CD4-positive, alpha-beta T cell (primary cell): Measurements from ENCODE around the gene TSKS. TPM values are rescaled to one million over a fixed set of nuclear protein-coding genes. Genes with fewer than 3 reads are reported as not detected.

Experiments
- ATAC-seq: fragments of 200-7000 bp; cut with Tn5 transposase; one replicate; pipeline ENCODE4 v1.10.0; 2022; ENCODE audit warnings: mild to moderate bottlenecking; ENCODE audit not compliant: poor library complexity
- CTCF ChIA-PET: fragments of 350-600 bp; sonication (Branson Sonifier 250); formaldehyde crosslinking; loops from one replicate; lab custom pipeline; 2021; ENCODE audit warnings: antibody characterized with exemption, inconsistent platforms; lab: Charles Lee
- POLR2A ChIA-PET: fragments of 350-600 bp; sonication (Branson Sonifier 250); formaldehyde crosslinking; loops from one replicate; lab custom pipeline; 2021; ENCODE audit warnings: antibody characterized with exemption, inconsistent platforms; lab: Charles Lee
- DNase-seq, 14 experiments: peaks; one replicate each; pipeline ENCODE4 v3.0.0-alpha.2; 2013 to 2020; ENCODE audit warnings: mixed read lengths in 2 of 14
- H3K27ac ChIP-seq, 2 donors: one replicate each; pipeline versions ENCODE4 v1.5.1 to v1.7.0; 2013; ENCODE audit warnings: low read length in 2 of 2, low read depth in 1 of 2, mild to moderate bottlenecking in 1 of 2
- H3K27me3 ChIP-seq, 2 experiments: 1 replicate in 1 of 2; 2 replicates in 1 of 2; pipeline versions ENCODE4 v1.6.1 to v1.7.0; 2013; ENCODE audit warnings: low read length in 2 of 2, control low read depth in 1 of 2, mild to moderate bottlenecking in 1 of 2, moderate library complexity in 1 of 2; ENCODE audit not compliant: insufficient read depth in 2 of 2, control insufficient read depth in 1 of 2
- H3K36me3 ChIP-seq: one replicate; pipeline ENCODE4 v1.6.1; 2013; ENCODE audit warnings: low read length, control low read depth; ENCODE audit not compliant: insufficient read depth
- H3K4me1 ChIP-seq: one replicate; pipeline ENCODE4 v1.6.1; 2013; ENCODE audit warnings: low read length, control low read depth; ENCODE audit not compliant: insufficient read depth
- H3K4me3 ChIP-seq: one replicate; pipeline ENCODE4 v1.5.1; 2013; ENCODE audit warnings: mild to moderate bottlenecking, low read length, moderate library complexity
- H3K9me3 ChIP-seq, 2 experiments: 1 replicate in 1 of 2; 2 replicates in 1 of 2; pipeline versions ENCODE4 v1.6.1 to v1.7.0; 2013; ENCODE audit warnings: low read length in 2 of 2, mild to moderate bottlenecking in 2 of 2, control low read depth in 1 of 2, moderate library complexity in 1 of 2; ENCODE audit not compliant: control insufficient read depth in 1 of 2, insufficient read depth in 1 of 2
- H3K27ac Mint-ChIP-seq: one replicate; pipeline ENCODE4 v1.8.0; 2020; ENCODE audit warnings: mixed read lengths
- H3K27me3 Mint-ChIP-seq: one replicate; pipeline ENCODE4 v1.8.0; 2021; ENCODE audit warnings: mixed read lengths
- H3K36me3 Mint-ChIP-seq: one replicate; pipeline ENCODE4 v1.8.0; 2021; ENCODE audit warnings: low read depth, mixed read lengths
- H3K4me1 Mint-ChIP-seq: one replicate; pipeline ENCODE4 v1.8.0; 2021; ENCODE audit warnings: low read depth, mixed read lengths
- H3K4me3 Mint-ChIP-seq: one replicate; pipeline ENCODE4 v1.8.0; 2020; ENCODE audit warnings: mild to moderate bottlenecking, mixed read lengths
- H3K9me3 Mint-ChIP-seq: one replicate; pipeline ENCODE4 v1.8.0; 2020; ENCODE audit warnings: mixed read lengths
- CTCF ChIP-seq: fragments of 200-600 bp; IDR thresholded peaks from one replicate; pipeline ENCODE4 v1.8.0; 2022; ENCODE audit warnings: antibody characterized with exemption, mild to moderate bottlenecking
- intact Hi-C, 2 experiments: fragments of 100-400 bp; cut with DNase I in 1 of 2; cut with micrococcal nuclease in 1 of 2; formaldehyde crosslinking; loops; one replicate each; pipeline versions ENCODE4 v1.15.1 to v1.9.0; 2023 to 2025; cut with DNase I, micrococcal nuclease
- total RNA-seq, 174 experiments: library from RNA in 2 of 174; stranded (reverse) in 2 of 174; gene quantifications; one replicate each; pipeline ENCODE4 v1.2.3 and lab custom pipeline; 2021 to 2026

The TSKS gene
- total RNA-seq, 2 experiments from 2014 or later: 2.1 to 2.9 TPM

GRCh38 chr19:49773663-49774350 lies 10.7 kb upstream of the TSKS start:
- H3K4me3 ChIP-seq: no peak overlapping the region
- Mint-ChIP-seq H3K27me3 (no peaks in the 10 kb centered on the region), H3K9me3 (no peaks in the 10 kb centered on the region), H3K36me3 (peaks cover 23% of the 10 kb centered on the region), H3K27ac (no peak overlapping the region), H3K4me1 (peaks cover 27% of the 10 kb centered on the region), H3K4me3 (no peak overlapping the region)
- no peak for TF ChIP-seq CTCF
- DNase-seq: no peak
- ChIA-PET CTCF (no interaction called here), POLR2A (no interaction called here)
- peaks cover 3% of the 10 kb centered on the region for H3K36me3 ChIP-seq
- peaks cover 7% of the 10 kb centered on the region for H3K4me1 ChIP-seq
- no peak overlapping the region for H3K27ac ChIP-seq
- intact Hi-C loops: no loop called here
- ATAC-seq: no peak
- H3K9me3 ChIP-seq: no peaks in the 10 kb centered on the region
- no peaks in the 10 kb centered on the region for H3K27me3 ChIP-seq

- Mint-ChIP-seq H3K27ac (no peak overlapping the region), H3K9me3 (no peaks in the 10 kb centered on the region), H3K36me3 (peaks cover 20% of the 10 kb centered on the region), H3K4me1 (peaks cover 36% of the 10 kb centered on the region), H3K4me3 (peak overlapping the region; percentile 11), H3K27me3 (no peaks in the 10 kb centered on the region)
- ChIA-PET CTCF (no interaction called here), POLR2A (no interaction called here)
- DNase-seq (no peak), ATAC-seq (no peak)
- Histone ChIP-seq H3K4me1 (peaks cover 16% of the 10 kb centered on the region), H3K36me3 (peaks cover 3% of the 10 kb centered on the region), H3K27ac (no peak overlapping the region), H3K4me3 (no peak overlapping the region), H3K27me3 (no peaks in the 10 kb centered on the region), H3K9me3 (no peaks in the 10 kb centered on the region)
- intact Hi-C loops: no loop called here
- TF ChIP-seq CTCF: no peak
These were observed 9.8 kb upstream of the TSKS start for GRCh38 chr19:49772850-49773432.

DNA sequence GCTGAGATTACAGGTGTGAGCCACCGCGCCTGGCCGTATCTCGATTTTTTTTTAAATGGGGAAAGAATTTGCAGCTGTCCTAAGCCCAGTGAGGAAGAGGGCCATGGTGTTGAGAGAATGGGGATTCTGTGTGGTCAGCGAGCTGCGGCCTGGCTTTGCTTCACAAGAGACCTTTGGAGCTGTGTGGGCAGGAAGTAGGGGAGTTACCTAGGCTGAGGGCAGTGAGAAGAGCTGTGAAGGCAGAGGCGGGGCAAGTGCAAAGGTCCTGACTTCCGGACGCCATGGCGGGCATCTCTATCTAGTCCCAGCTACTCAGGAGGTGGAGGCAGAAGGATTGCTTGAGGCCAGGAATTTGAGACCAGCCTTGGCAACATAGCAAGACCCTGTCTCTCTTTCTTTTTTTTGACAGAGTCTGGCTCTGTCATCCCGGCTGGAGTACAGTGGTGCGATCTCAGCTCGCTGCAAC lies 8.6 kb upstream of the TSKS start:
- H3K9me3 Mint-ChIP-seq: no peaks in the 10 kb centered on the region
- no peaks in the 10 kb centered on the region for H3K27me3 ChIP-seq
- no peak for ATAC-seq
- peaks cover 26% of the 10 kb centered on the region for H3K4me1 ChIP-seq
- TF ChIP-seq CTCF: no peak
- POLR2A ChIA-PET: interaction anchor here (0.6 kb wide), 2 partner anchors 53 to 54 kb away, joined by 3 read pairs; no protein-coding TSS in a partner anchor
- no peaks in the 10 kb centered on the region for H3K27me3 Mint-ChIP-seq
- H3K4me3 Mint-ChIP-seq: no peak overlapping the region
- intact Hi-C loops: no loop called here
- peaks cover 3% of the 10 kb centered on the region for H3K36me3 ChIP-seq
- H3K27ac Mint-ChIP-seq: no peak overlapping the region
- peaks cover 27% of the 10 kb centered on the region for H3K36me3 Mint-ChIP-seq
- CTCF ChIA-PET: no interaction called here
- H3K4me3 ChIP-seq: no peak overlapping the region
- peak in 1 of 14 experiments; percentile 34 for DNase-seq
- peaks cover 45% of the 10 kb centered on the region for H3K4me1 Mint-ChIP-seq
- H3K9me3 ChIP-seq: no peaks in the 10 kb centered on the region
- no peak overlapping the region for H3K27ac ChIP-seq
